Esophagus (tissue), 2 donors: ENCODE measurements around the gene NINL. TPM values are rescaled to one million over a fixed set of nuclear protein-coding genes. Genes with fewer than 3 reads are reported as not detected.

Experiments
- H3K27ac ChIP-seq, 2 donors: one replicate each; pipeline ENCODE4 v1.5.1; 2013; ENCODE audit warnings: low read depth in 2 of 2, mild to moderate bottlenecking in 2 of 2, inconsistent platforms in 1 of 2, low read length in 1 of 2, moderate library complexity in 1 of 2
- H3K27me3 ChIP-seq, 2 donors: one replicate each; pipeline ENCODE4 v1.6.1; 2013; ENCODE audit warnings: low read length in 2 of 2, control low read depth in 1 of 2, mild to moderate bottlenecking in 1 of 2; ENCODE audit not compliant: insufficient read depth in 2 of 2, control insufficient read depth in 1 of 2
- H3K36me3 ChIP-seq, 2 donors: one replicate each; pipeline ENCODE4 v1.6.1; 2013; ENCODE audit warnings: low read length in 1 of 2; ENCODE audit not compliant: control insufficient read depth in 2 of 2, insufficient read depth in 2 of 2
- H3K4me1 ChIP-seq, 2 donors: one replicate each; pipeline ENCODE4 v1.6.1; 2013; ENCODE audit warnings: low read length in 1 of 2; ENCODE audit not compliant: control insufficient read depth in 2 of 2, insufficient read depth in 2 of 2
- H3K4me3 ChIP-seq, 2 donors: one replicate each; pipeline ENCODE4 v1.5.1; 2013; ENCODE audit warnings: low read length in 2 of 2, mild to moderate bottlenecking in 2 of 2, low read depth in 1 of 2, moderate library complexity in 1 of 2
- H3K9me3 ChIP-seq, 2 donors: one replicate each; pipeline ENCODE4 v1.6.1; 2013; ENCODE audit warnings: mild to moderate bottlenecking in 2 of 2, low read depth in 1 of 2, low read length in 1 of 2, moderate library complexity in 1 of 2; ENCODE audit not compliant: control insufficient read depth in 2 of 2, insufficient read depth in 1 of 2
- WGBS, 2 donors: extraction: QIAGEN DNeasy Blood & Tissue Kit; methylation state at CpG; one replicate each; pipeline ENCODE4 v1.1.7; 2013; 5-methylcytosine and 5-hydroxymethylcytosine counted together
- polyA plus RNA-seq, 2 donors: library from polyadenylated mRNA; stranded (reverse); fragments of 200-250 nt; gene quantifications; one replicate each; pipeline ENCODE4 v1.2.3, GENCODE V29; 2013
- donor health status: healthy with polysubstance abuse.
- donor health status: Bipolar disorder and iron deficiency.

NINL gene
- polyA plus RNA-seq, 2 donors: 5.5 to 9.9 TPM

- WGBS, 2 donors: 89 to 92% methylated on average over 8 of the region's 8 CpGs
- H3K27me3 ChIP-seq: no peaks in the 10 kb centered on the region
- H3K9me3 ChIP-seq: no peaks in the 10 kb centered on the region
- H3K27ac ChIP-seq: no peak overlapping the region
- H3K4me1 ChIP-seq: no peaks in the 10 kb centered on the region
- H3K4me3 ChIP-seq: no peak overlapping the region
- peaks cover 3 to 15% of the 10 kb centered on the region in 2 donors for H3K36me3 ChIP-seq
Observed at GRCh38 chr20:25467441-25467840, 117.9 kb downstream of the NINL start.

- Histone ChIP-seq H3K9me3 (no peaks in the 10 kb centered on the region), H3K4me3 (no peak overlapping the region), H3K36me3 (peaks cover 3 to 17% of the 10 kb centered on the region in 2 donors), H3K4me1 (no peaks in the 10 kb centered on the region), H3K27me3 (no peaks in the 10 kb centered on the region), H3K27ac (no peak overlapping the region)
- 79 to 86% methylated on average over 7 of the region's 7 CpGs for WGBS, 2 donors
Observed at GRCh38 chr20:25466846-25467245, 118.5 kb downstream of the NINL start.

DNA sequence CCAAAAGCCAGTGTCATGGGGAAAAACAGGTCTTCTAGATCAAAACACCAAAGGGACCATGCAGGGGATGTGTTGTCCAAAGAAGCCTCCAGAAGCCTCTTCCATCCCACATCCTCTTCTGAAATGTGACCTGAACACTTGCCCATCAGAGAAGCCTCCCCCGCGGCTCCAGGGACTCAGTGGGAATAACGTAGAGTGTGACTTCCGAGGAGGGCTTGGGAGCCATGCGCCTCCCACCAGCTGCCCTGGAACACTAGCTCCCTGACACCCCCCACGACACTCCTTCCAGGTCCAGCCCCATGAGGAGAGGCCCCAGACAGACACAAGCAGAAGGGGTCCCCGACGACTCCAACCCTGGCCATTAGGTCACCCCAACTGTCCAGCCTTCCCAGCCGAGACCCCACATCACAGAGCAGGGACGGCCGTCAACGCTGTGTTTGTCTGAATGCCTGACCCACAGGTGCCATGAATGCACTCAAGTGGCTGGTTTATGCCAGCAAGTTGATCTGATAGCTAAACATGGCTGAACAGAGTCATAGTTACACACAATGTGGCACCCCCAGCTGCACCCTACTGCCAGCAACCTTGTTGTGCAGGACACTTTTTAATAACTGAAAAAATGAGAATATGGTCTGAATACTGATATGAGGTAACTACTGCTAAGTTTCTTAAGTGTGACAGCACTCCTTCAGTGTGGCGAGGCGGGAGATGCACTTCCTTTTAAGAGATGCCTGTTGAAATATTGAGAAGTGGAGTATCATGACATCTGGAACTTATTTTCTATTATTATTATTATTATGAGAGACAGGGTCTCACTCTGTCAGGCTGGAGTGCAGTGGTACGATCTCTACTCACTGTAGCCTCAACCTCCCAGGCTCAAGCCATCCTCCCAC is 119.8 kb downstream of the NINL start:
- WGBS, 2 donors: 89 to 92% methylated on average over 15 of the region's 15 CpGs
- H3K9me3 ChIP-seq: no peaks in the 10 kb centered on the region
- H3K27me3 ChIP-seq: no peaks in the 10 kb centered on the region
- peaks cover 3 to 22% of the 10 kb centered on the region in 2 donors for H3K36me3 ChIP-seq
- peaks cover 0 to 2% of the 10 kb centered on the region in 2 donors for H3K4me1 ChIP-seq
- no peak overlapping the region for H3K4me3 ChIP-seq
- H3K27ac ChIP-seq: no peak overlapping the region

DNA sequence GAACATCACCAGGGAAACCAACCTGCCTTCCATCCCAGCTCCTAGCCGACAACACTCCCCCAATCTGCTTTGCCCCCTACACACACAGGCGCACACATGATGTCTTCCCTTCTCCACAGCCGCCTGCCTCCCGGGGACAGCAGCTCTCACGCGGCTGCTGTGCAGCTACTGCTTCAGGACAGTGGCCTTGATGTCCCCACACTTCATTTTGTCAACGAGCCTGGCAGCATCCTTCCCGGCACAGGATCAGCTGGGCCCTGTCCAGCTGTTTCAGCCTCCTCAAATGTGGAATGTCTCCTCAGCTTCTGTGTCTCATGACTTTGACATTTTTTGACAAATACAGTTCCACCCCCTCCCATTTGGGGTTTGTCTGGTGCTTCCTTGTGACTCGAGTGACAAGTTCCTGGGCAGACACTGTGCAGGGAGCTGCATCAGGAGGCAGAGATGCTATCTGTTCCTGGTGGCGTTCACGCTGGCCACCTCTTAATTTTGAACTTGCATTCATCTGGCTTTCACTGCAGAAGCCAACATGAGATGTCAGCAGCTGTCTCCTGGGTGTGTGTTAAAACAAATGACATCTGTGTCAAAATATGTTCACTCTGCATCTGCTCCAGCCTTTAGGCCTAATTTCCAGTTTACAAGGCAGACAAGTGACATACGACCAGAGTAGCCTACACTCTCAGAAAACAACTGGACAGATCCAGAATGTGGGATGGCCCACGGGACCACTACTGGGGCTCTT is 120.7 kb downstream of the NINL start:
- Histone ChIP-seq H3K4me1 (peaks cover 0 to 2% of the 10 kb centered on the region in 2 donors), H3K36me3 (peaks cover 3 to 21% of the 10 kb centered on the region in 2 donors), H3K4me3 (no peak overlapping the region), H3K27ac (no peak overlapping the region), H3K9me3 (no peaks in the 10 kb centered on the region), H3K27me3 (no peaks in the 10 kb centered on the region)
- WGBS, 2 donors: 81 to 82% methylated on average over 13 of the region's 13 CpGs

GRCh38 chr20:25461786-25462545 is 123.4 kb downstream of the NINL start:
- H3K9me3 ChIP-seq: no peaks in the 10 kb centered on the region
- H3K27me3 ChIP-seq: no peaks in the 10 kb centered on the region
- H3K36me3 ChIP-seq: peaks cover 2 to 19% of the 10 kb centered on the region in 2 donors
- H3K4me1 ChIP-seq: peaks cover 0 to 2% of the 10 kb centered on the region in 2 donors
- 60 to 70% methylated on average over 18 of the region's 18 CpGs for WGBS, 2 donors
- no peak overlapping the region for H3K4me3 ChIP-seq
- no peak overlapping the region for H3K27ac ChIP-seq

GRCh38 chr20:25461281-25461650 is 124.1 kb downstream of the NINL start:
- no peaks in the 10 kb centered on the region for H3K9me3 ChIP-seq
- peaks cover 0 to 19% of the 10 kb centered on the region in 2 donors for H3K36me3 ChIP-seq
- H3K4me1 ChIP-seq: peaks cover 0 to 2% of the 10 kb centered on the region in 2 donors
- H3K27me3 ChIP-seq: no peaks in the 10 kb centered on the region
- no peak overlapping the region for H3K27ac ChIP-seq
- no peak overlapping the region for H3K4me3 ChIP-seq
- 84% methylated on average over 9 of the region's 9 CpGs for WGBS, 2 donors

- Histone ChIP-seq H3K27me3 (no peaks in the 10 kb centered on the region), H3K36me3 (peaks cover 0 to 19% of the 10 kb centered on the region in 2 donors), H3K9me3 (no peaks in the 10 kb centered on the region), H3K4me3 (no peak overlapping the region), H3K4me1 (peaks cover 0 to 2% of the 10 kb centered on the region in 2 donors), H3K27ac (no peak overlapping the region)
- WGBS, 2 donors: 90 to 92% methylated on average over 19 of the region's 19 CpGs
Observed at GRCh38 chr20:25460566-25461280, 124.6 kb downstream of the NINL start.

DNA sequence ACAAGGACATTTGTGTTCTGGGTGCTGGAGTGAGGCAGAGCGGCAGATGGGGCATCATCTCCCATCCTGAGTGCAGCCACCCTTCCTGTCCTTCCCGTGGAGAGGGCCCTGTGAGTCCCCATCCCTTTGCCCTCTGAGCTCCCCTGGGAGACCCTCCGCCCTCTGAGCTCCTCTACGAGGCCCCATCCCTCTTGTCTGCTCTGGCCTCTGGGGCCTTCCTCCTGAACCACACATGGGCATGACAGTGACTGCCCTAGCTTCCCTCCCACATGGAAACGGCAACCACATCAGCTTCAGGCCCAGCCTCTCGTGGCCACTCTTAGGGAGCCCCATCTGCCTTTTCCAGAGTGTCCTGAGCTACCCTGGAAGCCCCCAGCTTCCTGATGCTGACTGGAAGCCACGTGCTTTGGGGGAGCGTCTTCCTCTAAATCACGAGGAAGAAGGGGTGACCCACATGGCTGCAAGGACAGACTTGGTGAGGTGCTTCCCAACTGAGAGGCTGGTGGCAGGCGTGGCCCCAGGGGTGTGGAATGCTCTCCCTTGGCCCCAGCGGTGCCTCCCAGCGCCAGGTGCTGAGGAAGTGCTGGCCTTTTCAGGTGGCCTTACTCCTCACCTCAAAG is 125.3 kb downstream of the NINL start:
- Histone ChIP-seq H3K27me3 (no peaks in the 10 kb centered on the region), H3K4me1 (peaks cover 0 to 2% of the 10 kb centered on the region in 2 donors), H3K9me3 (no peaks in the 10 kb centered on the region), H3K36me3 (peaks cover 0 to 17% of the 10 kb centered on the region in 2 donors), H3K4me3 (no peak overlapping the region), H3K27ac (no peak overlapping the region)
- WGBS, 2 donors: 77 to 82% methylated on average over 12 of the region's 12 CpGs
